RKO (cell line): ENCODE results near the gene TMA7B.
"Not testable (repeated sequence)": the region's sequence is repeated elsewhere in the genome, so short reads cannot be mapped to it uniquely, and the experiment has no call there.

Source experiments
- DNase-seq: peaks from one replicate; pipeline ENCODE4 v3.0.0-alpha.2; 2016; ENCODE audit warnings: low spot score

The TMA7B gene

DNA sequence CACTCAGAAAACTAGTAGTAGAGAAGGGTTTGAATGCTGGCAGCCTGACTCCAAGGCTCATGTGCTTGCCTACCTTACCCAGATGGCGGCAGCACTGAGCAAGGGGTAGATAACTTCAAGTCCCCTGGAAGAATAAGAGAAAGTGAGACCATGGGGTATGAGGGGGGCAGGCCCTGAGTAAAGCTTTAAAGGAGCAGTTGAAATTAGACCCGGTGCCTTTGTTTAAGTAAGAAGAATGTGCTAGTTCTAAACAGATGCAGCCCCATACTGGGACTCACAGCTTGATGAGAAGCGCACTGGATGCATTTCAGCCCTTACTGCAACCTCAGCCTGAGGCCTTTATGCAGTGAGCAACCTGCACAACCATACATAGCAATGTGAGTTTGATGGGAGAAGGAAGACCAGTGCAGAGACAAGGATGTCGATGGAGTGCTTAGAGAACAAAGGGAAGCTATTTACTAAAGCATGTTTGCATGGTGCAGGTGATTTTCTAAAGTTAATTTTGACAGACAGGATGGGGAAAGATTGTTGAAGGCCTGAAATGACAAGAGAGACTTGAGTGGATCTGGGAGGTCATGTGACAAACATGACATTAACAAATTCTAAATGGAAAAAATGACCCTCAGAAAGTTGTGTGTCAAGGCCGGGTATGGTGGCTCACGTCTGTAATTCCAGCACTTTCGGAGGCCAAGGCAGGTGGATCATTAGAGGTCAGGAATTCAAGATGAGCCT is 27.1 kb upstream of the TMA7B start:
- peak; percentile 30 for DNase-seq

- DNase-seq = no peak
Observed at GRCh38 chr22:39933741-39934140, 26.5 kb upstream of the TMA7B start.

DNA sequence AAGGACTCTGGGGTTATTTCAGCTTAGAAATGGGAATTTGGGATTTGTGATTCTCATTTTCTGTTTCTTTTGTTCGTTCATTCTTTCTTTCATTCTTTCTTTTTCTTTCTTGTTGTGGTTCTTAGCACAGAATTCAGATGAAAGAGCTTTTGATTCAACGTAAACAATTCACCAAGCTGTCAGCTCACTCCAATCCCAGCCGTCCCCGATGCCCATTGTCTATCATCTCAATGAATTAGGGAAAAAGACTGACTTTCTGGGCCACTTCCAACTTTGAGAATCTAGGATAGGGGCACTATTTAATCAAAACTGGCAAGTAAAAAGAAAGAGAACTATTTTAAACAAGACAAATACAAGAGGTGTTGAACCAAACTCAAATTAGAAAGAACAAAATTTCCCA is 25.1 kb upstream of the TMA7B start:
- DNase-seq = no peak

DNA sequence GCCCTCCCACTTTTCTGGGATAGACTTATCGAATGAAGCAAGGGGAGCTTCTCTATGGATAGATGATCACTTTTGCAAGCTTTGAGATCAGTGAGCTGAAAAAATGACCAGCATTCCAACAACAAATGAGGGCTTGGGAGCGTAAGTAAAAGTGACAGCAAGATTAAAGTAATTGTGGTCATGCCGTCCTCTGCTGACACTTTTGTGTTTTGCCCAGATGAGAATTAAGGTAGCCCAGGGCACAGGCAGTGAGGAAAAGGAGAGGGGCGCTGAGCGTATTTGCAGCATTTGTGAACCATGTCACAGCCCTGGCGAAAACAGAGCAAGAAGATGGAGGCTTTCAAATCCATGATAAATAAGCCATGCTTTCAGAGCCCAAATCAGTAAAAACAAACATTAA is 24.6 kb upstream of the TMA7B start:
- DNase-seq = no peak

GRCh38 chr22:39936523-39937145 is 23.6 kb upstream of the TMA7B start:
- no peak for DNase-seq

DNA sequence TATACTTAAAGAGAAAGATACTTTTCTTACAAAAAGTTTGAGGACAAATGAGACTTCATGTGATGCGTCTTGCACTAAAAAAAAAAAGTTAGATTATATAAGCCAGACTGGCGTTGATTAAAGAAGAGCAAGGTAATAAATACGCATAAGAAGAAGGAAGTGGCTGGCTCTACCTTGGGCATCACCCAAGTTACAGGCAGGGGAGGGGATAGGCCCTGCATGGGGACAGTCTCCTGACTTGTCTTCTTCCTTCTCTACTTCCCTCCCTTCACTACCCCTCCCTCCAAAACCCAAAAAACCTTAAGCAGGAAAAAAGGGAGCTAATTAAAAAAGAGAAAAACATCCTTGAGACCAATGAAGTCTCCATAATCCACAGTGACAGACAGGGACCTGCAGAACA is 22.3 kb upstream of the TMA7B start:
- no peak for DNase-seq

DNA sequence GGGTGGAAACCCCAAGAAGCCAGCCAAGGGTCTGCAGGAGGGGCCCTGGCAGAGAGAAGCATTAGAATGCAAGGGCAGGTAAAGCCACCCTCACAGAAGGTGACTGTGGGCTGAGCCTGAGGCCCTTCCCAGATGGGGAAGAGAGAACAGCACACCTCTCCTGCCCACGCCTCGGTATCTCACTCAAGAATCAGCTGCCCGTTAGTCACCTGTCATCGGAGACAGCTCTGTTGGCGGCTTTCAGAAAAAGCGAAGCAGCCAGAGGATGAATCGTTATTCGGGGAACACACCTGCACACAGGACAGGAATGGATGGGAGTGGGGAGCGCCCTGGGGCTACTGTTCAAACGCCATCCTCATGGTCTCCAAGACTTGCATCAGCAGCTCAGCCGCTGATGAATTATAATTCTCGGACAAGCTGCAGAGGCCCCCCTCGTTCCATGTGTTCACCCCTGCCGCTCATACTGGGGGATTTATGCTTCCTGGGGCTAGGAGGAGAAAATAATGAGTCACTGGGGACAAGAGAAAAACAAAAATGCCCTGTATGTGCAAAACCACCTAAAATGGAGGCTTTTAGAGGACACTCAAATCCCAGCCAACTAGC is 21.6 kb upstream of the TMA7B start:
- no peak for DNase-seq

DNA sequence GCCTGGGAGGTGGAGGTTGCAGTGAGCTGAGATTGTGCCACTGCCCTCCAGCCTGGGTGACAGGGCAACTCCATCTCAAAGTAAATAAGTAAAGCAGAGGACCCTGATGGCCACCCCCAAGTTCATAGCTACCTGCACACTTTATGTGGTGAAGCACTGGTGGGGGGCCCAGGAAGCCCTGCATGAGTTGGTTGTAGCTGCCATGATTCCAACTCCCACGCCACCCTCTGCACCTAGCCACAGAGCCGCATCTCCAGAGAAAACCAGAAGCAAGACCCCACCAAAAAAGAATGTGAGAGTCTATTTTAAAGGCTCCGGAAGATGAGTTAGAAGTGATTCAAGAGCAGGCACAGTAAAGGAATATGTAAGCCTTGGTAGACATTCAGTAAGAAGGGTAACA is 20.4 kb upstream of the TMA7B start:
- DNase-seq = no peak

- no peak for DNase-seq
Observed at GRCh38 chr22:39940757-39941305, 19.4 kb upstream of the TMA7B start.

- DNase-seq = no peak
Observed at GRCh38 chr22:39941601-39942000, 18.6 kb upstream of the TMA7B start.

GRCh38 chr22:39942439-39943230 is 17.6 kb upstream of the TMA7B start:
- no peak for DNase-seq

- DNase-seq = no peak
Observed at GRCh38 chr22:39943337-39943736, 16.9 kb upstream of the TMA7B start.

DNA sequence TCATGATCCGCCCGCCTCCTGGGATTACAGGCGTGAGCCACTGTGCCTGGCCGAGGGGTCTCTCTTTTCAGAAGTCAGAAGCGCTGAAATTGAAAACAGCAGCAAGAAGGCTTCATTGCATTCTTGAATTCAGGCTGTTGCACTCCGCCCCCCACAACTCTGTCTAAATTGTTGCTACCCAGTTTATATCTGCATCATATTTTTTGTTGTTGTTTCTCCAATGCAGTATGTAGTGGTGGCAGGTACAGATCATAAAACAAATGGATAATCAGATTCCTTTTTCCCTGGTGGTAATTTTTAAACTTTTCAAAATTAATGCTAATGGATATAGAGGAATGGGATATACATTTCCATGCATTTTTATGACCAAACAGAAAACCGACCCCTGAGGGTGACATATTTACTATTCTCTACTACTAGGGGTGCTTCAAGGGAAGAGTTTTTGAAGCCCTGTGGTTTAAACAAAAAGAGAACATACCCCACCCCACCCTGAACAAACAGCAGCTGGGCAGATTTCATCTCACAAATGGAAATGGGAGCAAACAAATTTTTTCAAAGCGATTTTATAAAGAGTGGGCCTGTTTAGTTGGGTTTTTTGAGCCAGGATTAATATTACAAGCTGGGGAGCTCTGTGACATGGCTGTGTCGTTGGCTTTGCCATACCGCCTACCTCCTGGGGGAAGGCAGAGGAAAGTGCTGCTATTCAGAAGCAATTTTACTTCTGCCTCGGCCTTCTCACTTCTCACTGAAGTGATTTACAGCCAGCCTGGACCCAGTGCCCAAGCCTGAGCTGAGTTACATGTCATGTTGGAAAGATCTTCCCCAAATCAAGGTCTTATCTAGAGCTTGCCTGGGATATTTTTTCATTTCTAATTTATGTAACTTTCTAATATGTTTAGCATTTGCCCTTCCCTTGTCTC is 16.0 kb upstream of the TMA7B start:
- DNase-seq = no peak

DNA sequence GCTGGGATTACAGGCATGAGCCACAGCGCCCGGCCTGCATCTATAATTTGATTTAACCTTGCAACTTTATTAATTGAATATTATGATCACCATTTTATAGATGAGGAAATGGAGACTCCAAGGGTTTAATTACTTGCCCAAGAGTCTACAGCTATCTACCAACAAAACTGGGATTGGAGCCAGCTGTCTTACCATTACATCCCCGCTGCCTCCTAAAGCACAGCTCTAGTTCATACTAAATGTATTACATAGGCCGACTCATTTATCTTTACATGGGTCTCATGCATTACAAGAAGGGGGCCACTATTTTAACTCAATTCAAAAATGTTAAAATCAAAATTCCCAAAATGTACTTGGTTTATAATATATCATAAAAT is 14.1 kb upstream of the TMA7B start:
- no peak for DNase-seq

DNA sequence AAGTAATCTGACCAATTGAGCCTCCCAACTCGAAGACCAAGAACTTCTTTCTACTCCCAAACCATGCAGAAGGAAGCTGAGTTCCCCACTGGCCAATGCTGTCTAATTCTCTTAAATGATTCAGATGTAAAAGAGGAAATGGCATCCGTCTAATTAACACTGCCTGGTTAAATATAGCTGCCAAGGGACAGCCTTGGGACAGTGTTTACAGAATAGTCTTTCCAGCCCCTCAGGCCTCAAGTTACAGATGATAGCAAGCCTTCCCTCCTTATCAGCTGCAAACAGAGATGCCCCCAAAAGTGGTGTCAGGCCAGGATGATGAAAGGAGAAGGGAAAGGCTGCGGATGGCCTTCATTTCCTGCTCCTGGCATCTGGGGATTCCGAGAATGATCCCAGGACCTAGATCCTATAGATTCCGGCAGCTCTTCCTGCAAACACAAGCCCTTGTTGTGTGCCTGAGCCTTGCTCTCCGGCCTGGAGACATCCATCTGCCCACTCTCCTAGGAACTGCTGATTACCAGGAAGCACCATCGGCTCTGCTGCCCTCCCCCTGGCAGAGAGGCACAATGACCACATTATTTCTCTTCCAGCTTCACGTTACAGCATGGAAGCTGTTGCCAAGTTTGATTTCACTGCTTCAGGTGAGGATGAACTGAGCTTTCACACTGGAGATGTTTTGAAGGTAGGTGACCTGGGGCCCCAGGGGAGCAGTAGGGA is 13.5 kb upstream of the TMA7B start:
- no peak for DNase-seq

GRCh38 chr22:39947220-39948216 is 12.7 kb upstream of the TMA7B start:
- DNase-seq = no peak

DNA sequence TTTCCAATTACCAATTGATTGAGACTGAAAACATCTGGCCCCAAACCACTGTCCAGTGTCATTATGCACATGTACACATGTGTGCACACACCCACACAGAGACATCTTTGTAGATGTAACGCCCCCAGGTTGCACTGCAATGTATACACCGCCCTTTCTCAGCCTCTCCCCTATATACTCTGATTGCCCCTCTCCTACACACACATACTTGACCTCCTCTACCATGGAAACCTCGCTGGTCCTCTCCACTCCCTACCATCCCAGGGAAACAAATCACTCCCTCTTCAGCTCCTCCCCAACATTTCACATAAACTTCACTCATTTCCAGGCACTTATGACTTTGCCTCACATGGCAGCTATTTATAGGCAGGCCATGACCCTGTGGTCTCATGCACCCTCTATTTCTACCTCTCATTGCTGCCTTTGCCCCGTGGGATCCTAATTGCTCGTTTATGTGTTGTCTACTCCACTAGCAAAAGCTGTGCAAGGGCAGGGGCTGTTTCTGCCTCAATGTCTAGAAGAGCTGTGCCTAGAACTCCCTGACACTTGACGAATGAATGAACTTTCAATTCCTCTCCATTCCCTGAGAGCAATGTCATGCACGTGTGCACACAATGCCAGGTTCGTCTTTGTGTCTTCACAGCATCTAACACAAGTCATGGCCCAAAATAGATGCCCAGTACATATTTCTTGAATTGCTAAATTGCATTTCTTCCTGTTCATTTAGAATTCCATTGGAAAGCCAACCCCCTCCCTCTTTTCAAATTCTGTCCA is 10.0 kb upstream of the TMA7B start:
- no peak for DNase-seq

GRCh38 chr22:39951603-39952293 is 8.4 kb upstream of the TMA7B start:
- DNase-seq = not testable (repeated sequence)
